NCI-H187 treated with DMSO at 0.1 percent for 48 hours (cell line): ENCODE results near the gene ANO10.

Experiments
- DNase-seq: peaks from one replicate; lab custom pipeline; 2025; lab: John Stamatoyannopoulos, UW

ANO10 gene

GRCh38 chr3:43415088-43415487 is 206.7 kb downstream of the ANO10 start:
- DNase-seq, result no peak

- DNase-seq, result no peak
Measured at GRCh38 chr3:43413676-43414368, 208.0 kb downstream of the ANO10 start.

GRCh38 chr3:43411429-43411828 is 210.4 kb downstream of the ANO10 start:
- DNase-seq, result no peak

DNA sequence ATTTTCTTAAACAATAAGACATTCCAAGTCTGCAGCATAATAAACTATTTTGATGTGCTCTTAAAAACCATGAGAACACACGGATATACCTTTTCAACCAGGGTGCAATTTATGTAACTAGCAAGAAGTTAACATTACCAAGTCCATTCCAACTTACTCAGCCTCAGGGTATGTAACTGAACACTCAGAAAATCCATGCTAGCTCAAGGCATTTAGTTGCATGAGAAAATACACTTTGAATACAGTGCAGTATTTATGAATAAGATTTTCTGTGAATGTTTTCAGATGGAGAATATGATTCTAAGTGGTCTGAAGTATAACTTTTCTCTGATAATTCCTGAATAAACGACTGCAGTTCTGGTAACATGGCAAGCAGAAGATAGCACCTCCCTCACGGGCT is 211.2 kb downstream of the ANO10 start:
- DNase-seq, result no peak

- no peak for DNase-seq
Measured at GRCh38 chr3:43409506-43409905, 212.3 kb downstream of the ANO10 start.

- DNase-seq, result no peak
Measured at GRCh38 chr3:43406643-43407023, 215.2 kb downstream of the ANO10 start.

DNA sequence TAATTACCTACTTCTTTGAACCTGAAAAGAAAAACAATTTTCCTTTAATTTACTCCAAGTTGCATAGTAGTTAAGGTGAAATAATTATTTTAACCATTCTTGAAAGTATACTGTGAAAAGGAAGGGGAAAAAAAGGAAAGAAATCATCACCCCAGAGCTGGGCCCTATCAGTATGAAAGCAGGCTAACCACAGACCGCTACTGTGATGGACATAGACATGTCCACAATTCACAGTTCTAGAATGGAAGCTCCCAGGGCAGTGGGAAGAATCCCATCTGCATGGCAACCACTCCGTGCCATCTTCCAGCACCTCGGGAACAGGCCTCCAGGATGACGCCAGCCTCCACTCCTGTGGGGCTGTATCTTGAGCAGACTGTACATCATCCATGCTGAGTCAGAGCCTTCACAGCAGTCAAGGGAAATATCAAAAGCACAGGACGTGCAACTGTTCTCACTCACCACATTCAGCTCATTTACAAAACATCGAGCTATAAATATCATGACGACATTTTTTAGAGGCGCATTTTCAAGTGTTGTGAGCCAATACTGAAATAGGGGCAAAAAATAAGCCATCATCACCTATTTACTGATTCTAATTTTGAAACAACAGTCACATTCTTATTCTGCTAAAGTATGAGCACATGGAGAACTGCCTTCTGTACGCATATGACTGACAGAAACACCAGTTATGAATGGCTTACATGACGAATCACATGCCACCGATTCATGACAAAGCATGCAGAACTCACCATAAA is 215.7 kb downstream of the ANO10 start:
- DNase-seq, result no peak

DNA sequence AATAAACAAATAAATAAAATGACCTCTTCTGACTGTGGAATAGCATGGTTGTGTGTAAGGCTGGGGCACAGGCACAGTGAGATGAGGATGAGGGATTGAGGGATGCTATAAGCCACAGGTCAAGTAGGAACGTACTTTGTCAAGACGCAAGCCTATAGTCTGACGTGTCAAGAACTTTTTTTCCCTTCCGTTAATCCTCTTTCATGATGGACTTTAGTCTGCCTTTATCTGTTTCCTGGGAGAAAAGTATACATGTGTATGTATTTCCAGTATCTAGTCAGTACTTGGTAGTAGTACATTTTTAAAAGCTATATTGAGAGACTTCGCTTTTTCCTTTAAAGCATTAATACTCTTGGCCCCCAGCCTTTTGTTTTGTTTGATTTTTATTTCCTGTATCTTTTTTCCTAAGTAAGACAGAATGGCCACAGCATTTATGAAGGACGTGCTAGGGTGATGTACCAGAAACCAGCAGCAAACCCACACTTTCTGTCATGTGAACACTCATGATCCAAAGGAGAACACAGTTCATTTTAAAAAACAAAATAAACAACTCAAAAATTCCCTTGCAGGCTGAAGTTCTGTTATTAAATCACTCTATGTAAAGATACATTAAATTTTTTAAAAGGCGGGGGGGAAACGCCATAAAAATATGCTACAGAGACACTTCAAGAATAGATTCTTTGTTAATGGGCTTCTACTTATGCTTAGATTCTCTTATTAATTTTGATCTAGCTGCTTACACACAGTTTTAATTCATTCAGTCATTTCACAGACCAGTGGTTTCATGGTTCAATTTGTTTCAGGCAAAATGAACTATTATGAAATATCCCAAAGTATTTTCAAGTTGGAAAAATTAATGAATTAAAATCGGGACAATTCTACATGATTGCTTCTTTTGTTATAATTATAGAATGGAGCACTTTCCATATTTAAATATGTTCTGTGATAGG is 220.8 kb downstream of the ANO10 start:
- DNase-seq, result no peak

- no peak for DNase-seq
Measured at GRCh38 chr3:43400167-43400566, 221.6 kb downstream of the ANO10 start.

- no peak for DNase-seq
Measured at GRCh38 chr3:43399034-43399433, 222.8 kb downstream of the ANO10 start.

- no peak for DNase-seq
Measured at GRCh38 chr3:43394041-43394554, 227.7 kb downstream of the ANO10 start.

DNA sequence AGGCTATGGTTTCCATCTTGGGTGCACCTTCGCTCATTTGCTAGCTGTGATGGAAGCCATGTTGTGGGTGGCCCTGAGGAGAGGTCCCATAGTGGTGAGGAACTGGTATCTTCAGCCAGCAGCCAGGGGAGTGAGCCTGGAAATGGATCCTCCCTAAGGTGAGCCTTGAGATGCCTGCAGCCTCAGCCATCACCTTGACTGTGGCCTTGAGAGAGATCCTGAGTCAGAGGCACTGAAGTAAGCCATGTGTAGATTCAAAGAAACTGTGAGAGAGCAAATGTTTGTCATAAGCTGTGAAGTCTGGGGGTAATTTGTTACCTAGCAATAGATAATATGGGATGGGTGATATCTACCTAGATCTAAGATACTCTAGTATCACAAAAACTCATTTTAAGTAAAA is 230.2 kb downstream of the ANO10 start:
- no peak for DNase-seq

GRCh38 chr3:43390255-43390588 is 231.6 kb downstream of the ANO10 start:
- DNase-seq, result no peak

- DNase-seq, result no peak
Measured at GRCh38 chr3:43389388-43390254, 232.2 kb downstream of the ANO10 start.

- no peak for DNase-seq
Measured at GRCh38 chr3:43388915-43389314, 232.9 kb downstream of the ANO10 start.

GRCh38 chr3:43388175-43388574 is 233.6 kb downstream of the ANO10 start:
- no peak for DNase-seq

- no peak for DNase-seq
Measured at GRCh38 chr3:43379343-43379742, 242.5 kb downstream of the ANO10 start.

DNA sequence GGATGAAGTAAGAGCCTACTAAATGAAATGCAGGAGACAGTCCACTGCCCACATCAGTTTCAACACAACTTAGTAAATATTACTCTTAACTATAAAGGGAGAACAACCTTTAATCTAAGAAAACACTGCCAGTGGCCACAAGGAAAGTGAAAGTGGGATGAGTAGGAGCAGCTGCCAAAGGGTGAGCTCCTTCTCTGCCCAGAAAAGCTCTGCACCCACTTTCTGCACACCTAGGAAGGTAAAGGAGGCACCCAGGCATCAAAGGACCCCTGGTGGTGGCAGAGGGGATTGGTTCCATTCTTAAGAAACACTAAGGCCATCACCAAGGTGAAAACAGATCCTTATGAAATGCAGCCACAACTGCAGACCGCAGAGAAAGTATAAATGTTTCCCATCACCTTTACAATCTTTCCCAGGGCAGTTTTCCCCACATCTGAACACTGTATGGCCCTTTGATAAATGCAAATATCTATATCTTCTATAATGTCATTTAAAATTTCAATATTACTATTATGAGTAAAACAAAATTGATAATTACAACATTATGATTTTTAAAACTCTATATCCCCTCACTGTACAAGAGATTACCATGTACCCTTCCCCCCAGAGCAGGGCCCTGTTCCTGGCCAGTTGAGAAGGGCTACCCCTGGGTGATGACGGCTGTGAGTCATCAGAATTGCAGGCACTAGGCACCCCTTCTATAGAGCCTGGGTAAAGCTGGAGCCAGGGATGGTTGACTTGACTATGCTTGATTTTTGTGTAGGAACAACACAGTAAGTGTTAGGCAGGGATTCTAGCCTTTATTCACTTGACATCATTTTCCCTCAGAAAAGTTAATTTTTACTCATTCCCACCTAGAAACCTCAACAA is 243.5 kb downstream of the ANO10 start:
- no peak for DNase-seq

DNA sequence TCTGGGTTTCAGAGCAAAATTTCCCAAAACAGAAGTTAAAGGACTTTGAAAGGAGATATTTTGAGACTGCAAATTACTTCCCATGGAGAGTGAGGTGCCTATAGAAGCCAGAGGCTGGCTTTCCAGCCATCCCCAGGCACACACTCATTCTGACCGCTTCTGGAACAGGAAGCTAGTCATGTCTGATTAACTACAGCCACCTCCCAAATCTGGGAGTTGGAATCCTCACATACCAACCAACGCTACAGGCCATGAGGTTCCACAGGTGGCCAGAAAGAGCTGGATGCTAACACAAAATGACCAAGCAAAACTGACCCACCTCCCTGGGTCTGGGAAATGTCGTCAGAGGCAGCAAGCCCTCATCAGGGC is 248.3 kb downstream of the ANO10 start:
- DNase-seq, result no peak

GRCh38 chr3:43372809-43373559 is 248.8 kb downstream of the ANO10 start:
- no peak for DNase-seq
